Gastroesophageal sphincter (tissue), 4 donors: ENCODE results near the gene FGF23. TPM values are rescaled to one million over a fixed set of nuclear protein-coding genes. Genes with fewer than 3 reads are reported as not detected.

Experiments used
- ATAC-seq: fragments of 150-250 bp; one replicate; pipeline ENCODE4 v1.9.1; 2016; ENCODE audit warnings: mild to moderate bottlenecking, moderate library complexity
- H3K27ac ChIP-seq, 4 donors: fragments of 200-600 bp; sonication (generic) in 3 of 4; 1 replicate in 3 of 4; 2 replicates in 1 of 4; pipeline ENCODE4 v1.5.1; 2016 to 2019
- H3K27me3 ChIP-seq: fragments of 200-600 bp; sonication (generic); one replicate; pipeline ENCODE4 v1.5.1; 2019
- H3K36me3 ChIP-seq, 2 donors: fragments of 200-600 bp; sonication (generic); one replicate each; pipeline ENCODE4 v1.5.1; 2019; ENCODE audit warnings: control low read depth in 1 of 2
- H3K4me1 ChIP-seq, 3 donors: fragments of 200-600 bp; sonication (generic); 1 replicate in 2 of 3; 2 replicates in 1 of 3; pipeline ENCODE4 v1.5.1; 2016 to 2019; ENCODE audit warnings: control low read depth in 2 of 3
- H3K4me3 ChIP-seq, 2 donors: fragments of 200-600 bp; sonication (generic); one replicate each; pipeline ENCODE4 v1.5.1; 2019; ENCODE audit warnings: mild to moderate bottlenecking in 1 of 2, moderate library complexity in 1 of 2
- H3K9me3 ChIP-seq, 3 donors: fragments of 200-600 bp; sonication (generic); one replicate each; pipeline ENCODE4 v1.5.1; 2017 to 2019; ENCODE audit warnings: control low read depth in 2 of 3
- CTCF ChIP-seq, 4 experiments: fragments of 200-600 bp in 2 of 4; fragments of 450-650 bp in 2 of 4; sonication (generic) in 1 of 4; IDR thresholded peaks; one replicate each; pipeline ENCODE4 v1.5.1; 2017 to 2019; ENCODE audit warnings: antibody characterized with exemption in 4 of 4, mild to moderate bottlenecking in 2 of 4, moderate library complexity in 2 of 4
- EP300 ChIP-seq: sonication (generic); formaldehyde crosslinking; IDR thresholded peaks from one replicate; pipeline ENCODE4 v1.6.1; 2017; ENCODE audit warnings: antibody characterized with exemption, mild to moderate bottlenecking
- POLR2A ChIP-seq, 2 donors: fragments of 450-650 bp; IDR thresholded peaks; one replicate each; pipeline ENCODE4 v1.6.1; 2017; ENCODE audit warnings: antibody characterized with exemption in 2 of 2, mild to moderate bottlenecking in 2 of 2, moderate library complexity in 1 of 2
- POLR2AphosphoS5 ChIP-seq: sonication (generic); formaldehyde crosslinking; IDR thresholded peaks from one replicate; pipeline ENCODE4 v1.6.1; 2017; ENCODE audit warnings: antibody characterized with exemption
- WGBS, 2 donors: methylation state at CpG; one replicate each; pipeline ENCODE4 v1.1.5; 2018; ENCODE audit warnings: low coverage in 1 of 2; 5-methylcytosine and 5-hydroxymethylcytosine counted together
- total RNA-seq, 4 donors: library from RNA; depleted of rRNA; stranded (reverse); fragments of >200 nt; gene quantifications; one replicate each; pipeline ENCODE4 v1.1.0, GENCODE V29; 2016

The FGF23 gene
- total RNA-seq, 4 donors from 2014 or later, result not detected

- H3K4me1 ChIP-seq, result no peaks in the 10 kb centered on the region
- 71 to 88% methylated on average over 3 of the region's 3 CpGs for WGBS, 2 donors
- no peaks in the 10 kb centered on the region for H3K36me3 ChIP-seq
- TF ChIP-seq EP300, result no peak
- TF ChIP-seq CTCF (IDR thresholded peaks at IDR 0.05), result no peak
- TF ChIP-seq POLR2AphosphoS5, result no peak
- no peak for TF ChIP-seq POLR2A (IDR thresholded peaks at IDR 0.05)
- ATAC-seq, result no peak
- no peak overlapping the region for H3K27ac ChIP-seq
- H3K4me3 ChIP-seq, result no peak overlapping the region
- H3K27me3 ChIP-seq, result no peaks in the 10 kb centered on the region
- no peaks in the 10 kb centered on the region for H3K9me3 ChIP-seq
Observed at GRCh38 chr12:4401117-4401516, 21.6 kb upstream of the FGF23 start.

GRCh38 chr12:4395818-4396217 lies 16.3 kb upstream of the FGF23 start:
- Histone ChIP-seq H3K36me3 (no peaks in the 10 kb centered on the region), H3K27me3 (peaks cover 5% of the 10 kb centered on the region), H3K9me3 (no peaks in the 10 kb centered on the region), H3K4me3 (no peak overlapping the region), H3K27ac (no peak overlapping the region), H3K4me1 (no peaks in the 10 kb centered on the region)
- 40 to 52% methylated on average over 1 to 2 of the region's 2 CpGs for WGBS, 2 donors
- TF ChIP-seq CTCF (IDR thresholded peaks at IDR 0.05) (no peak), POLR2AphosphoS5 (no peak), EP300 (no peak), POLR2A (IDR thresholded peaks at IDR 0.05) (no peak)
- no peak for ATAC-seq

- H3K9me3 ChIP-seq, result no peaks in the 10 kb centered on the region
- H3K27ac ChIP-seq, result no peak overlapping the region
- WGBS, 2 donors, result 51 to 73% methylated on average over 3 to 4 of the region's 5 CpGs
- no peaks in the 10 kb centered on the region for H3K4me1 ChIP-seq
- H3K27me3 ChIP-seq, result peaks cover 5% of the 10 kb centered on the region
- ATAC-seq, result no peak
- H3K36me3 ChIP-seq, result no peaks in the 10 kb centered on the region
- TF ChIP-seq CTCF (IDR thresholded peaks at IDR 0.05) (no peak), EP300 (no peak), POLR2A (IDR thresholded peaks at IDR 0.05) (no peak), POLR2AphosphoS5 (no peak)
- H3K4me3 ChIP-seq, result no peak overlapping the region
Observed at GRCh38 chr12:4393211-4393610, 13.7 kb upstream of the FGF23 start.

- peak; percentile 34 for ATAC-seq
- WGBS, 2 donors, result no CpG with 5 or more reads among the region's 15 CpGs
- H3K4me3 ChIP-seq, result no peak overlapping the region
- no peaks in the 10 kb centered on the region for H3K9me3 ChIP-seq
- H3K4me1 ChIP-seq, result no peaks in the 10 kb centered on the region
- no peaks in the 10 kb centered on the region for H3K36me3 ChIP-seq
- TF ChIP-seq POLR2A (IDR thresholded peaks at IDR 0.05) (no peak), CTCF (IDR thresholded peaks at IDR 0.05) (no peak), POLR2AphosphoS5 (no peak), EP300 (no peak)
- peaks cover 5% of the 10 kb centered on the region for H3K27me3 ChIP-seq
- H3K27ac ChIP-seq, result no peak overlapping the region
Observed at GRCh38 chr12:4392223-4392742, 12.8 kb upstream of the FGF23 start.

GRCh38 chr12:4388662-4389061 lies 9.2 kb upstream of the FGF23 start:
- no peaks in the 10 kb centered on the region for H3K36me3 ChIP-seq
- no peaks in the 10 kb centered on the region for H3K4me1 ChIP-seq
- H3K27me3 ChIP-seq, result peaks cover 5% of the 10 kb centered on the region
- H3K27ac ChIP-seq, result no peak overlapping the region
- TF ChIP-seq EP300 (no peak), POLR2A (IDR thresholded peaks at IDR 0.05) (no peak)
- WGBS, 2 donors, result 60 to 80% methylated on average over 1 of the region's 2 CpGs
- H3K4me3 ChIP-seq, result no peak overlapping the region
- no peak for ATAC-seq
- no peaks in the 10 kb centered on the region for H3K9me3 ChIP-seq
